GM18499 (cell line): ENCODE results near the gene CCDC126.

ENCODE experiments used
- ATAC-seq: cut with Tn5 transposase; IDR thresholded peaks from one replicate; pipeline ENCODE4 v1.9.1; 2021; ENCODE audit warnings: moderate number of reproducible peaks; ENCODE audit not compliant: insufficient read depth, unreplicated experiment

The CCDC126 gene

DNA sequence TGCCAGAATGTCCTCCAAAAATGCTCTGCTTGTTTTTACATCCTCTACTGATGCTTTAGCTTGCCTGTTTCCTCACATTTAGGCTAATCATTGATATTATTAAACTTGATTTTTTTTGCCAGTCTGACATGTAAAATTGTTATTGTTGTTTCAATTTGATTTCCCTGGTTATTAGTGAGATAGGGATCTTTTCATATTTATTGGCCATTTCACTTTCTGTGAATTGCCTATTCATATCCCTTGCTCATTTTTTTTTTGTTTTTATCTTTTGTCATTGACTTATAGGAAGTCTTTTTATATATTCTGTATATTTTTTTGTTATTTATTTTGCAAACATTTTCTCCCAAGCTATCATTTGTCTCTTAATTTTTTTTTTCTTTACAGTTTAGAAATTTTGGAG, 96.0 kb downstream of the CCDC126 start:
- no peak for ATAC-seq
